ENCODE results near the gene MLNR. TPM values are rescaled to one million over a fixed set of nuclear protein-coding genes. Genes with fewer than 3 reads are reported as not detected.

MLNR gene
- total RNA-seq, 1 donor from 2014 or later, result not detected

- no peak for TF ChIP-seq CTCF (IDR thresholded peaks at IDR 0.05)
- Mint-ChIP-seq H3K4me1 (ENCODE audit: low read depth) (peaks cover 23% of the 10 kb centered on the region), H3K36me3 (ENCODE audit: low read depth) (peaks cover 24% of the 10 kb centered on the region), H3K27ac (ENCODE audit: unreplicated experiment) (no peak overlapping the region), H3K27me3 (ENCODE audit: low read depth) (no peaks in the 10 kb centered on the region), H3K9me3 (ENCODE audit: low read depth) (no peaks in the 10 kb centered on the region), H3K4me3 (ENCODE audit: unreplicated experiment) (no peak overlapping the region)
- no peak for DNase-seq (ENCODE audit: low spot score)
These were observed 39.4 kb downstream of the MLNR start for GRCh38 chr13:49259586-49259985.

- no peaks in the 10 kb centered on the region for H3K9me3 Mint-ChIP-seq (ENCODE audit: low read depth)
- peaks cover 9% of the 10 kb centered on the region for H3K4me1 Mint-ChIP-seq (ENCODE audit: low read depth)
- DNase-seq (ENCODE audit: low spot score), result no peak
- no peak overlapping the region for H3K27ac Mint-ChIP-seq (ENCODE audit: unreplicated experiment)
- H3K4me3 Mint-ChIP-seq (ENCODE audit: unreplicated experiment), result no peak overlapping the region
- peaks cover 19% of the 10 kb centered on the region for H3K36me3 Mint-ChIP-seq (ENCODE audit: low read depth)
- H3K27me3 Mint-ChIP-seq (ENCODE audit: low read depth), result no peaks in the 10 kb centered on the region
- no peak for TF ChIP-seq CTCF (IDR thresholded peaks at IDR 0.05)
These were observed 42.5 kb downstream of the MLNR start for GRCh38 chr13:49262634-49263033.

- no peaks in the 10 kb centered on the region for H3K9me3 Mint-ChIP-seq (ENCODE audit: low read depth)
- no peak overlapping the region for H3K4me3 Mint-ChIP-seq (ENCODE audit: unreplicated experiment)
- no peak overlapping the region for H3K27ac Mint-ChIP-seq (ENCODE audit: unreplicated experiment)
- peaks cover 3% of the 10 kb centered on the region for H3K4me1 Mint-ChIP-seq (ENCODE audit: low read depth)
- DNase-seq (ENCODE audit: low spot score), result no peak
- H3K36me3 Mint-ChIP-seq (ENCODE audit: low read depth), result peaks cover 12% of the 10 kb centered on the region
- no peaks in the 10 kb centered on the region for H3K27me3 Mint-ChIP-seq (ENCODE audit: low read depth)
- TF ChIP-seq CTCF (IDR thresholded peaks at IDR 0.05), result no peak
These were observed 45.7 kb downstream of the MLNR start for GRCh38 chr13:49265822-49266221.

- Mint-ChIP-seq H3K36me3 (ENCODE audit: low read depth) (peaks cover 4% of the 10 kb centered on the region), H3K9me3 (ENCODE audit: low read depth) (no peaks in the 10 kb centered on the region), H3K4me3 (ENCODE audit: unreplicated experiment) (no peak overlapping the region), H3K4me1 (ENCODE audit: low read depth) (peaks cover 15% of the 10 kb centered on the region), H3K27me3 (ENCODE audit: low read depth) (no peaks in the 10 kb centered on the region), H3K27ac (ENCODE audit: unreplicated experiment) (no peak overlapping the region)
- DNase-seq (ENCODE audit: low spot score), result no peak
- TF ChIP-seq CTCF (IDR thresholded peaks at IDR 0.05), result no peak
These were observed 51.1 kb downstream of the MLNR start for GRCh38 chr13:49271264-49271663.

Other genes starting within 250 kb of the MLNR start
- gene FNDC3A, start 244.4 kb upstream of the MLNR start, total RNA-seq, result 34.3 to 52.4 TPM (median 34.4 TPM) in 3 replicates
- 8.9 to 13.5 TPM (median 11.8 TPM) in 3 replicates for gene CDADC1, start 27.6 kb downstream of the MLNR start, total RNA-seq
- gene CAB39L, start 223.7 kb downstream of the MLNR start, total RNA-seq, result 5.1 to 6.2 TPM (median 6.0 TPM) in 3 replicates
- gene SETDB2, start 223.9 kb downstream of the MLNR start, total RNA-seq, result 7.3 to 10.3 TPM (median 8.2 TPM) in 3 replicates

Data from chondrocyte (in vitro differentiated cells).